Activated CD4-positive, alpha-beta T cell treated with anti-CD3 and anti-CD28 coated beads, Interleukin-2, amount 50 U/mL, for 1 hour (primary cell): ENCODE results near the gene SLC6A3.

Experiments
- DNase-seq: peaks from one replicate; pipeline ENCODE4 v3.0.0-alpha.2; 2020

Gene SLC6A3

DNA sequence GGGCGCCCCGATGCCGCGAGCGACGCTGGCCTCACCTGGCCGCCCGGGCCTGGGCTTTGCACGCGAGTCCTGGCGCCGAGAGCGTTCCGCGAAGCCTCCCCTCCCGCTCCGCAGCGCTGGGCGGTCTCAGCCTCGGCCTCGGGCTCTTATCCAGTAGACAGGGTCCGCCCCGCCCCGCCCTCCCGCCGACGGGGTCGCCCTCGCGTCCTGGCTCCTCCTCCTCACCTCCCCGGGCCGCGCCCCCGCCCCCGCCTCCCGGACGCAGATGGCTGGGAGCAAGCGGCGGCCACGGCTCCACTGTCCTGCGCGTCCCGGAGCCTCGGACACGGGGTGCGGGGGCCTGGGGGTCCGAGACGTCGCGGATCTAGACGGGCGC is at the start of gene SLC6A3:
Gene SLC6A3, minus strand, starts transcription at position 128 of the 376 bp plus-strand sequence. CDS start 2,243 bp downstream, outside the sequence.
- peak; percentile 9 for DNase-seq

- no peak for DNase-seq
Observed at GRCh38 chr5:1493941-1494340, 48.7 kb upstream of the SLC6A3 start.

DNA sequence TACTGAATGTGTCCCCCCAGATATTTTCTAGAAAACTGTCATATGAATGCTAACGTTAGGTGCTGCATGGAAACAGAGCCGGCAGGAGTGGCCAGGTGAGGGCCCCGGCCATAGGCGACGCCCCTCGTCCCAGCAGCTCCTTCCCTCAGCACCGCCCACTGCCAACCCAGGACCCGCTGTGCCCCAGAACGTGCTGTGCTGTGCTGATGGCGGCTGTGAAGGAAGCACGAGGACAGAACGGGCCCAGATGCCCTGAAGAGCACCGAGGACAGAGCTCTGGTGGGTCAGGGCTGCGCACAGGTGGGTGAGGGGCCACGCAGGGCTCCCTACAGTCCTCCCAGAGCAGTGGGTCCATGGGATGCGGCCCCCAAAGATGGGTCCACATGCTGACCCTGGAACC is 48.2 kb upstream of the SLC6A3 start:
- no peak for DNase-seq

GRCh38 chr5:1492757-1493156 is 47.5 kb upstream of the SLC6A3 start:
- DNase-seq, result no peak

DNA sequence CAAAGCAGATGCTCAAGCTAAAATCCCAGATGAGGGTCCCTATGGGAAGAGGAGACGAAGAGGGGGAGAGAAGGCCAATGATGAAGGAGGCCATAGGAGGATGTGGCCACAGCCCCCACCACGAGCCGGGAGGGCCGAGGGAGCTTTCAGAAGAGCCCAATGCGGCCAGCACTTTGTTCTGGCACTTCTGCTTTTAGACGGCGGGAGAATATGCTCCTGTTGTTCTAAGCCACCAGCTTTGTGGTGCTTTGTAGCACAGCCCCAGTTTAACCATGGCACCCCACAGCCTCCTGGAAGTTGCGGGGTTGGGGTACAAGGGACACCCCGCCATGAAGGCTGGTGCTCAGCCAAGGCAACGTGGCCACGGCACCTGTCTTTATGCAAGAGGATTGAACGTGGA is 45.1 kb upstream of the SLC6A3 start:
- no peak for DNase-seq

DNA sequence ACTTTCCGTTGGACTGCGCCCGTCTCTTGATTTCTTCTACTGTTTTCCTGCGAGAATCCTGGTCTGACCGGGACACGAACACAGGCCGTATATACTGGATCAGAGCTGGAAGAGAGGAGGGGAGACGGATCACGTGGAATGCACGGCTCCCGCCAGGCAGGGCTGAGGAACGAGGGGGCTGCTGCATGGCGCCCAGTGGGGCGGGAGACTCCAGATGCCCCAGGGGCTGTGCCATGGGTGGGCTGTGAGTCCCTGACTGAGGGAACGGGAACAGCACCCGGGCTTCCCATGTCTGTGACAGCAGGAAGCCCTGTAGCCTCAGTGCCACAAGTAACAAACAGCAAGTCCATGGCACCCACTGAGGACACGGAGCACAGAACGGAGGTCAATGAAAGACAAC is 44.5 kb upstream of the SLC6A3 start:
- no peak for DNase-seq

GRCh38 chr5:1488882-1489680 is 43.8 kb upstream of the SLC6A3 start:
- no peak for DNase-seq

DNA sequence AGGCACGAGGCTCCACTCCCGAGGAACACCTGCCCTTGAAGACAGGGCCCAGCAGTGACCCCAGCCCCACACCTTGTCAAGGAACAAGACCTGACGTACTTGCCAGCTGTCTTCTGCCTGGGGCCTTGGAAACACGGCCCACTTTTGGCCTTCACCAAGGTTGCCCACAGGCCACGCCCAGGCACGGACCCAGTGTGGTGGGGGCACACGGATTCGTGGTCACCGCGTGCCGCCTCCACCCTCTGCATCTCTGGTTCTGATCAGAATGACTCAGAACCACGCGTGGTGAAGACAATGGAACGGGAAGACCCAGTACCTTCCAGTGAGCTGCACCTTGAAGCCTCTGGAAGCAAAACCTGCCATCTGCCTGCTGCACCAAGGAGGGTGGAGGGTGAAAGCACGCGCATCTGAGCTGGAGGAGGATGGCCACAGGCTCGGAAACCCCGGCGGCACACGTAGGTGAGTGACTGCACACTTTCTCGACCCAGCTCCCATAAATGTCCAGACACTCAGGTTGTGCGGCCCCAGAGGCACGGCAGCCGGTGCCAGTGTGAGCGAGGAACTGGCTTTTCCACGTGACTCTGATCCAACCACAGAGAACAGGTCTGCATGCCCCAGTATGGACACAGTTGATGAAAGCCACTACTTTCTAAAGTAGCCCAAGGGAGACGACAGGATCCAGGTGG is 42.0 kb upstream of the SLC6A3 start:
- no peak for DNase-seq

GRCh38 chr5:1486271-1486670 is 41.0 kb upstream of the SLC6A3 start:
- DNase-seq, result no peak

GRCh38 chr5:1485579-1486118 is 40.4 kb upstream of the SLC6A3 start:
- DNase-seq, result no peak

GRCh38 chr5:1484730-1485578 is 39.7 kb upstream of the SLC6A3 start:
- no peak for DNase-seq

DNA sequence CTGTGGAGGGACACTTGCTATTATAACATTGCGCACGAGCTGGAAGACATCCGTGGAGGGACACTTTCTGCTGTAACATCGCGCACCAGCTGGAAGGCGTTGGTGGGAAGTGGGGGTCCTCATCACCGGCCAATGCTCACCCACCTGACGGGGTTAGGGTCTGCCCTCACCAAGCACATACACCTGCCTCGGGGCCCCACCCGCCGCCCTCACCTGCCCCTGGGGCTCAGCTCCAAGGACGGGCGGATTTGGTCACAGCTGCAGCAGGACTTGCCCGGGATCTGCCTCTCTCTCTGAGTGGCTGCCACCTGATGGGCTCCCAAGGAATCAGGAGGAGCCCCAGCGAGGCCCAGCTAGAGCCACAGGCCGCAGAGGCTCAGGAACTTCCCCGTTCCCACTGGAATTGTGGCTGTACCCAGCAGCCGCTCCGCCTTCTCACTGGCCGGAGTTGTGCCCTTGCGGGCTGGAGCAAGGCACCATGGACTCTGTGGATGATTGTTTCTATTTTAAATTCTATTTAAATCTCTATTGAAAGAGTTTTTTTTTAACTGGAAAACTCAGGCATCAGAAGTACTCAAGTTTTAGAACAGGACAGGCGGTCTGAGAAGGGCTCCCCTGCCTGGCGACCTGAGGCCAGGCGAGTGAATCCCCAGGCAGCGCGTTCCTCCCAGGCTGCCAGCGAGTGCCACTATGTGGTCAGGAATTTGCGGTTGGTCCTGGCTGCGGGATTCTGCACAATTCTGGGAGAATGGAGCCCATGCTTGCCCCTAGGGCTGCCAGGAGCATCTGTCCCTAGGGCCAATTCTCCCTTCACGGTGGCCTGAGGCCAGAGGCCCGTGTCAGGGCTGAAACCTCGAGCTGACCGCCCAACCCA is 38.9 kb upstream of the SLC6A3 start:
- no peak for DNase-seq

DNA sequence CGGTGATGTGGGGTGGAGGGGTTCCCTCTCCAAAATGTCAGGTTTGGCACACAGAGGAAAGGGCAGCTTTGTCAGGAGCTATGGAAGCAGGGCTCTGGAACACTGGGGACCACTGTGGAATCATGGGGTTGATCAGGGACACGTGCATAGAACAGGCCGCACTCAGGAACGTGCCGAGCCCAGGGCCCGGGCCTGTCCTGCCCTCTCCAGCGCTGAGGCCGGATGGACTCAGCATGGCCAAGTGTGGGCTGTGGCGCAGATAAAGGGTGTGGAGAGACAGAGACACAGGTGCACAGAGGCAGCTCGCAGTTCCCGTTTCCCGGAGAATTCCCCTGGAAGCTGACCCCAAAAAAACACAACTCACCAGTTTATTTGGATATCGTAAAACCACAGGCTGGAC is 37.8 kb upstream of the SLC6A3 start:
- DNase-seq, result no peak

- DNase-seq, result no peak
Observed at GRCh38 chr5:1481959-1482331, 36.7 kb upstream of the SLC6A3 start.

- DNase-seq, result no peak
Observed at GRCh38 chr5:1481266-1481958, 36.2 kb upstream of the SLC6A3 start.

GRCh38 chr5:1480806-1481205 is 35.6 kb upstream of the SLC6A3 start:
- no peak for DNase-seq

GRCh38 chr5:1480217-1480616 is 35.0 kb upstream of the SLC6A3 start:
- no peak for DNase-seq

GRCh38 chr5:1479581-1480188 is 34.4 kb upstream of the SLC6A3 start:
- DNase-seq, result peak; percentile 44

DNA sequence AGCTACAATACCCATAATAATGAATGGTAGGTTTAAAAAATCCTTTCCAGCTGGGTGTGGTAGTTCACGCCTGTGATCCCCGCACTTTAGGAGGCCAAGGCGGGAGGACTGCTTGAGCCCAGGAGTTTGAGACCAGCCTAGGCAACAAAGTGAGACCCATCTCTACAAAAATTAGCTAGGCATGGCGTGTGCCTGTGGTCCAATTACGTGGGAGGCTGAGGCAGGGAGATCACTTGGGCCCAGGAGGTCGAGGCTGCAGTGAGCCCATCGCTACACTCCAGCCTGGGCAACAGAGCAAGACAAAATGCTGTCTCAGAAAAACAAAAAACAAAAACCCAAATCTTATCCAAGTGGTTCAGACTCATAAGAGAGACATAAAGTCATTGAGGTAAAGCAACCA is 33.8 kb upstream of the SLC6A3 start:
- DNase-seq, result no peak

GRCh38 chr5:1478271-1479035 is 33.2 kb upstream of the SLC6A3 start:
- no peak for DNase-seq
